Activated gamma-delta T cell (primary cell): ENCODE data around the gene TECR.
"Not testable (repeated sequence)": the region's sequence is repeated elsewhere in the genome, so short reads cannot be mapped to it uniquely, and the experiment has no call there.

Experiments used
- DNase-seq: peaks from one replicate; lab custom pipeline; 2025; lab: John Stamatoyannopoulos, UW

TECR gene

DNA sequence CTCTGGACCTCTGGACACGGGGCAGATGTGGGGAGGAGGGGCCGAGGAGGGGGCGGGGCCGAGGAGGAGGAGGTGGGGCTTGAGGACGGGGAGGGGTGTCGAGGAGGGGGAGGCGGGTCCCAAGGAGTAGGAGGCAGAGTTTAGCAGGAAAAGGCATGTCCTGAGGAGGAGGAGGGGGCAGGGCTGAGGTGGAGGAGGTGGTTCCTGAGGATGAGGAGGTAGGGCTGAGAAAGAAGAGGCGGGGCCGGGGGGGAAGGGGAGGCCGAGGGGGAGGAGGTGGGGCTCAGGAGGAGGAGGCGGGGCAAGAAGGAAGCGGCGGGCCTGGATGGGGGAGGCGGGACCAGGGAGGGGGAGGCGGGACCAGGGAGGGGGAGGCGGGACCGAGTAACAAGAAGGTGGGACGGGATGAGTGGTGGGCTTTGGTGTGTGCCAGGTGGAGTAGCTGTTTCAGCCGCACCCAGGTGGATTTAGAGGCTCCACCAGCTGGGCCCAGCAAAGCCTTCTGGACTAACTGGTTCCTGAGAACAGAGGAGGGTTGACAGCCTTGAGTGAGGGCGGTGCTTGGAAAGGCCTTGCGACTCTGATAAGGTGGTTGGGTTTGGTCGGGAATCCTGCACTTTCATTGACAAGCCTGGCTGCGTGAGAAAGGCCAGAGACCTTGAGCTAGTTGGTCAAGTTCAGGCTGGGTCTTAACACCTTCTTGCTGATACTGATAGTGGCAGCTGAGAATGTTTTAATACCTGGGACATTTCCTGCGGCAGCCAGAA lies 7.7 kb downstream of the TECR start:
- DNase-seq = no peak

DNA sequence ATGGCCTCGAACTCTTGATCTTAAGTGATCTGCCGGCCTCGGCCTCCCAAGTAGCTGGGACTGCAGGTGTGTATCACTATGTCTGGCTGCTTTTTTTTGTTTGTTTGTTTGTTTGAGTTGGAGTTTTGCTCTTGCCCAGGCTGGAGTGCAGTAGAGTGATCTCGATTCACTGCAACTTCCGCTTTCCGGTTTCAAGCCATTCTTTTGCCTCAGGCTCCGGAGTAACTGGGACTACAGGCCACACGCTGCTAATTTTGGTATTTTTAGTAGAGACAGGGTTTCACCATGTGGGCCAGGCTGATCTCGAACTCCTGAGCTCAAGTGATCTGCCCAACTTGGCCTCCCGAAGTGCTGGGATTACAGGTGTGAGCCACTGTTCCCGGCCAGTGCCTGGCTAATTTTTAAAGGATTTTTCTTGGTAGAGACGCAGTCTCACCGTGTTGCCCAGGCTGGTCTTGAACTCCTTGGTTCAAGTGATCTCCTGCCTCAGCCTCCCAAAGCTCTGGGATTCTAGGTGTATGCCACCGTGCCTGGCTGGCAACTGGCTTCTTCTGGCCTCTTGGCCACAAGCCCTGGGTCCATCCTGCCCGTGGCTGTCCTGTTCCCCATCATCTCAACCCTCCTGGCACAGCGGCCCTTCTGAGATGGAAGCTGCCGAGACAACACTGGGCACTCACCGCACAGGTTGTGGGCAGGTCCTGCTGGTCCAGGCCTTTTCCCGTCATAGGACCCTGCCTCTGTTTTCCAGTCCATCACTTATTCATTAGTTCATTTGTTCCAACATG lies 11.5 kb downstream of the TECR start:
- DNase-seq = no peak

DNA sequence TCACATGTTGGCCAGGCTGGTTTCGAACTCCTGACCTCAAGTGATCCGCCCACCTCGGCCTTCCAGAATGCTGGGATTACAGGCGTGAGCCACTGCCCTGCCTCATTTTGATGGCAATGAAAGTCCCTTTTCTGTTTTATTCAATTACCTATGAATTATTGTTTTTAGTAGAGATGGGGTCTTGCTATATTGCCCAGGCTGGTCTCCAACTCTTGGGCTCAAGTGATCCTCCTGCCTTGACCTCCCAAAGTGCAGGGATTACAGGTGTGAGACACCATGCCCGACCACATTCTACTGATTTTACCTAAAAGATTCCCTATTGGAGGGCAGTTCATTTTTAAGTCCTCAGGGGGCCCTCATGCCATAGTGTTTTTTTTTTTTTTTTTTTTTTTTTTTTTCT lies 12.6 kb downstream of the TECR start:
- DNase-seq = not testable (repeated sequence)

DNA sequence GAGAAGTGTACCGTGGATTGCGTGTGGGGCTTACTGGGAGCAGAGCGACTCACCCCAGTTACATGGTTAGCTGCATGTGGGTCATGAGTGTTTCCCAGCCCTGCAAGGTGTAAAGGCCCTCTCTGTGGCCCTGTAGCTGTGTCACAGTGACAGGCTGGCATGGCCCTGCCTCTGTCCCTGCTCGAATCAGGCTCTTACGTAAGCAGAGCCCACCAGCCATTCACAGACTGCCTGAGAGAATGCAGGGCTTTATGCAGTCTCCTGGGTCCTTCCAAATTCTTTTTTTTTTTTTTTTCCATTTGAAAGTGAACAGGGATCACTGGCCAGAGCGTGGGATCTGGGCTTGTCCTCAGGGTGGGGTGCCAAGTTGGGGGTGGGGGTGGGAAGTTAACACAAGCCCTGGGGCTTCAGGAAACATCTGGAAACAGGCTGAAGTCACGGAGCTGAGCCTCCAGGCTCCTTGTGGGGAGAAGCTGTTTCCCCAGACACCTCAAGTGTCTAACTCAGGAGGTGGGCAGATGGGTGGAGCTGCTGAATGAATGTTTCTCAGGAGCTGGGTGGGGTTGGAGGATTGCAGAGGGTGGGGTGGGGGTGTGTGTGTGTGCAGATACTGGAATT lies 13.4 kb downstream of the TECR start:
- no peak for DNase-seq

DNA sequence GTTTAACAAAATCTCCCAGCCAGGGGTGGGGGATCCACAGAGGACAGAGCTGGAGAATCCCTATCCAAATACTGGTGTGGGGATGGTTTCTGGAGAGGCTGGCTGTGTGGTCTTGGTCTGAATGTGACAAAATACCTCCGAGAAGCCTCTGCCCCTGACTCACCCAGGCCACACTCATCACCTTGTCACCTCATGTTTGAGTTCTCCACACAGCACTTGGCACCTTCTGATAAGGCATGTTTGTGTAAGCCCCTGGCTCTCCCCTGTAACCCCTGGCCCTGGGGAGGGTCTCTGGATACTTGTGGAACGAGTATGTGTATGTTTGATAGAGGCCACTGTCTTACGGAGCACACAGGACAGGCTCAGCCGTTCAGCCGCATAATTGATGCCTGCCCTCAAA lies 14.7 kb downstream of the TECR start:
- no peak for DNase-seq

DNA sequence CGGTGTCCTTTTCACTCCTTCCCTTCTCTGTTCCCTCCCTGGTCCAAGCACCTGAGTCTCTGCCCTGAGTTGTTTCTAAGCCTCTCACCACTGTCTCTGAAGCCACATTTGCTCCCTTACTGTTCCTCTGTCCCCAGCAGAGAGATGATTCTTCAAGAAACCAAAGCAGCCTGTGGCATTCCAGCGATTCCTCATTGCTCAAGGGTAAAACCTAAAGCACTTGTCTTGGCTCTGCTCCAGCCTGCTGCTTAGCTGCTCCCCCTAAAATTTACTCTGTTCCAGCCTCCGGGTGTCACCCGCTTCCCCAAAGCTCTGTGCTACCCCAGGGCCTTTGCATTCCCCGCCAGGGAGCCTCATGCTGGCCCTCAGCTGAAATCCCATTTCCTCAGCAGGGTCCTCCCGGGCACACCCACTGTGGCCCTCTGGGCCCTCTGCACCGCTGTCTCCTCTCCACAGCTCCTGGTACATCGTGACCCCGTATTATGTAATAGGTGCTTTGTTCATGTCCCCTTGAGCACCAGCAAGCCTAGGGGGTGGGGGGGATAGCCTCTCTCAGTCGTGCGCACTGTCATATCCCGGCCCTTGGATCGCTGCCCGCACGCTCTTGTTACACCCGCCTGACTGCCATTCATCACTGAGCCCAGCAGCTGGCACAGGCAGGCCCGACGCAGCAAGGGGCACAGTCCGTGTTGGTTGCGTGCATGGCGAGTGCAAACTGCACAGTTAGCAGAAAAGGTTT lies 15.8 kb downstream of the TECR start:
- no peak for DNase-seq

DNA sequence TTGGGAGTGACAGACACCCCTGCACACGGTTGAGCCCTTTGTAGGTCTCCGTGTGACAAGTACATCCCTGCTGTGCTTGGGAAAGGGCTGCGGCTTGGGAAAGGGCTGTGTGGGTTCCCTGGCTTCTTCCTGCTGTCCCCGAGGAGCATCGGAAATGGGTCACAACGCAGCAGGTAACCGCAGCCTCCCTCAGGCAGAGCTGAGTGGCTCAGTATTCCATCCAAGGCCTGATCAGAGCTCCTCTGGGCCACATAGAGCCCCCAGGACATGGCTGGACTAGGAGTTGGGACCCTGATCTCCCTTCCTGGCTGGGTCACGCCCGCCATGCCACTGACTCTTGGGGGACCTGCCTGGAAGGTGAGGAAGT lies 16.3 kb downstream of the TECR start:
- DNase-seq = no peak

DNA sequence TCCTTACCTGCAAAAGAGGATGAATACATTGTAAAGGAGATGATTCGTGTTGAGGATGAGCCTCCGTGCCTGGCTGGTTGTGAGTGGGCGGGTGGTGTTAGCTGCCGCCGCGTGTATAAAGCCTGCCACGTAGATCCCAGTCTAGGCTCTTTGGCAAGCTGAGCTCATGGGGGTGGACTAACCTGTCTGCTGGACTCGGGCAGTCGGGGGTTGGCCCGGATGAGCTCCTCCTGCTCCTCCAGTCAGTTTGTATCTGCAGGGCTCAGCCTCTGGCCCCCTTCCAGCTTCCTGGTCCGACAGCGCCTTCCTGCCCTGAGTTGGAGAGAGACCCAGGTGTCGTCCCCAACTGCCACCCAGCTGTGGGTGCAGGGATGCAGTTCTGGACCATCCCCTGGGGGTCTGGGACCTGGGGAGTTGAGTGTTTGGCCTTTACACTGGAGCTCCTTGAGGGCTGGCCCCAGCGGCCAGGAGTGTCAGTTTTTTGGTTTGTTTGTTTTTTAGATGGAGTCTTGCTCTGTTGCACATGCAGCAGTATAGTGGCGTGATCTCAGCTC lies 20.9 kb downstream of the TECR start:
- DNase-seq = no peak

DNA sequence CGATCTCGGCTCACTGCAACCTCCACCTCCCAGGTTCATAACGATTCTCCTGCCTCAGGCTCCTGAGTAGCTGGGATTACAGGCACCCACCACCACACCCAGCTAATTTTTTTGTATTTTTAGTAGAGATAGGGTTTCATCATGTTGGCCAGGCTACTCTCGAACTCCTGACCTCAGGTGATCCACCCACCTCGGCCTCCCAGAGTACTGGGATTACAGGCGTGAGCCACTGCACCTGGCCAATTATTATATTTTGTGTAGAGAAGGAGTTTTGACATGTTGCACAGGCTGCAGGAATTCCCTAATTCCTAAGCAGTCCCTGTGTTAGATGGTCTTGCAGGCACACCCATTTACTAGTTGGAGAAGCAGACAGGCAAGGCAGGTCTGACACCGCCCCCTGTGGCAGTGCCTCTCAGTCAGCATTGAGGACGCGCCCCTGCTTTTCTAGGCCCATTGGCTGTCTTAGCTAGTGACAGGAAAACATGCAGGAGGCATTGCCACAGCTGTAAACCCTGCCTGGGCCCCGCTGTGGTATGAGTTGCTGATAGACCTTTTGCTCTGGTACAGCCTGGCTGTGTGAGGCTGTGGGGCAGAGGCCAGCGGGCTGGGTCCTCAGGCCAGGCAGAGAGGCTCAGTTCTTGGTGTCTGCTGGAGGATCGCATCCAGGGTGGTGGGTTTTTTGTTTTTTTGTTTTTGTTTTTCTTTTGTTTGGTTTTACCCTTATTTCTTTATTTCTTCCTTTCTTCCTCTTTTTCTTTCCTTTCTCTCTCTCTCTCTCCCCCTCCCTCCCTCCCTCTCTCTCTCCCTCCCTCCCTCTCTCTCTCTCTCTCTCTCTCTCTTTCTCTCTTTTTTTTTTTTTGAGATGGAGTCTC lies 22.0 kb downstream of the TECR start:
- DNase-seq = not testable (repeated sequence)

DNA sequence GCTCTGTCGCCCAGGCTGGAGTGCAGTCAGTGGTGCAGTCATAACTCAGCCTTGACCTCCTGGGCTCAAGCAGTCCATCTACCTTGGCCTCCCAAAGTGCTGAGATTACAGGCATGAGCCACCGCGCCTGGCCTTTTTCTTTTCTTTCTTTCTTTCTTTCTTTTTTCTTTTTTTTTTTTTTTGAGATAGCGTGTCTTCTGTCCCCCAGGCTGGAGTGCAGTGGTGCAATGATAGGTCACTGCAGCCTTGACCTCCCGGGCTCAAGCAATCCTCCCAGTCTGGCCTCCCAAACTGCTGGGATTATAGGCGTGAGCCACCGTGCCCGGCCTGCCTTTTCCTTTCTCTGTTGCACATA lies 22.6 kb downstream of the TECR start:
- not testable (repeated sequence) for DNase-seq

DNA sequence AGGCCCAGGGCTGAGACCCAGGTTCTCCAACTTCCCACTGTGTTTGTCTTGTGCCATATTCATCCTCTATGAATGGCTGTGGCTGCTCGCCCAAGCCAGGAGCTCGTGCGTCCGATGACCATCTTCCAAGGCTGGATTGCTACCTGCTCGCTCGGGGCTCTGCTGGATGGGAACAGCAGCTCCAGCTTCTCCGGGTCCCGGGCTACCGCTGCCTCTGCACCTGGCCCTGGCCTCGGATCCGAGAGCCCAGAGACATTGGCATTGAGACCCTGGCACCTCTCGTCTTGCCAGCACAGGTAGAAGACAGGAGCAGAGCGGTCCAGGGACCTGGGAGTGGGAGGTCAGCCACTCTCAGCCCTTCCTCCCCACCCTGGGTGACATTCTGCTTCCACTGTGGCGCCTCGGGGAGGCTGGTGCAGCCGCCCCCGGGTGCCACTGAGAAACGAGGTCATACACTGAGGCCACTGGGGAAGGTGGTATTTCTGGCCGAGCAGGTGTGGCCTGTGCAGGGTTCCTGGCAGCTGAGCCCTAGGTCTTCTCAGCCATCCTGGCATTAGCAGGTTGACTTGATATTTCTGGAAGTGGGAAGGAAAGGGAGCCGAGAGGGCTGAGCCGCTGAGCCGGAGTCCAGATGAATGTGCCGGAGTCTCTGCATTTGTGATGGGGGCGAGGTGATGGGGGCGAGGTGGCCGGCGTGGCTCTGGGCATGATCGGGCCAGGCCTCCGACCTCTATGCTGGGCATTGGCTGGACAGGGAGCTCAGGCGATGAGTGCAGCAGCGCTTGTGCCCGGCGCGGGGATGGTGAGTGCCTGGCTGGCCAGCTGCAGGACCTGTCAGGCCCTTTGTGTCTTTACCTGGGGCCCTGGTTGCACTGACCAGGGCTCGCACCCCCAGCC lies 23.9 kb downstream of the TECR start:
- DNase-seq = no peak

DNA sequence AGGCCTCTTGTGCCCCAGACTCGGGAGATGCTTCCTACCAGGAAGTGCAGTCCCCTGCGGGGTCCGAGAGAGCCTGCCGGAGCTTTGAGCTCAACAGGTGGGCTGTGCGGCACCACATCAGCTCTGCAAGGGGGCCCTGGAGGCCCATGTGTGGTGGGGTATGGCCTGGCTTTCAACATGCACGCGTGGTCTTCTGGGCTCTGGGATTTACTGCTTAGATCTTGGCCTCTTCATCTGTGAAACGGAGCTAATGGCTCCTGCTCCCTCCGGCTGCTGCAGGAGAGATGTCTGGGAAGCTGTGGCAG lies 24.5 kb downstream of the TECR start:
- no peak for DNase-seq

DNA sequence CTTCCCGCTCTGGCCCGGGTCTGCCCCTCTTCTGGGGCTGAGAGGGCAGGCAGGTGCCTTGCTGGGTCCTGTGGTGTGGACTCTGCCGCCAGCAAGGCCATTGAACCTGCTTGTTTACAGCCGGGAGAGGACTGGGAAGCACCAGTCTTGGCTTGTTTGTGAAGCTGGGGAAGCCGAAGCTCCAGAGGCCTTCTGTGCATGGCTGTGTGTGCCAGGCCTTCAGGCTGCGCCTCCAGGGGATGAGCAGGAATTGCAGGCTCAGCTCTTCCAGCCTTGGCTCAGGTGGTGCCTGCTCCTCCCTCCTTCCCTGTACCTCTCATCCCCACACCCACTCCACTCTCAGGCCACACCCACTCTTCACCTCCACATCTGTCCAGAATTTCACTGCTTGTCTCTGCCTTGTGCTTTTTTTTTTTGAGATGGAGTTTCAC lies 25.0 kb downstream of the TECR start:
- DNase-seq = no peak

DNA sequence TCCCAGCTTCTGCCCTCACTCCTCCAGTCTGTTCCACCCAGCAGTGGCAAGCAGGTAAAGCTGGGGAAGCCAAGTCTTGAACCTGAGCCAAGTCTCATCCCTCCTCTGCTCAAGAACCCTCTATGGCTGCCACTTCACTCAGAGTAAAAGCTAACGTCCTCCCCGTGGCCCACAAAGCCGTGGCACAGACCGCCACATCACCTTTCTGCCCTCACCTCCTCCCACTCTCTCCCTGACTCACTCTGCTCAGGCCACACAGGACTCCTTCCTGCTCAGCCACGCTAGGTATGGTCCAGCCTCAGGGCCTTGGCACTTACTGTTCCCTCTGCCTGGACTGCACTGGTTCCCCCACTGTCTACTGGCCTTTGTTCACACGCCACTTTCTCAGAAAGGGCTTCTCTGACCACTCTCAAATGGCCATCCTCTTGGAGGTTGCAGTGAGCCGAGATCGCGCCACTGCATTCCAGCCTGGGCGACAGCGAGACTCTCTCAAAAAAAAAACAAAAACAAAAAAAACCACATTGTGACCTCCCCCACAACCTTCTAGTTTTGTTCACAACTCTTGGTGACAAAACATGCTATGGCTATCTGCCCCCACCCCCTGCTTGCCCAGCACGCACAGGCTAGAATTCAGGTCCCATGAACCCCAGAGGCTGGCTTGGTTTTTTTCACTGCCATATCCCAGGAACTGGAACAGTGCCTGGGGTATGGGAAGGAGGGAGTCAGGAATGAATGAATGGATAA lies 26.7 kb downstream of the TECR start:
- no peak for DNase-seq

DNA sequence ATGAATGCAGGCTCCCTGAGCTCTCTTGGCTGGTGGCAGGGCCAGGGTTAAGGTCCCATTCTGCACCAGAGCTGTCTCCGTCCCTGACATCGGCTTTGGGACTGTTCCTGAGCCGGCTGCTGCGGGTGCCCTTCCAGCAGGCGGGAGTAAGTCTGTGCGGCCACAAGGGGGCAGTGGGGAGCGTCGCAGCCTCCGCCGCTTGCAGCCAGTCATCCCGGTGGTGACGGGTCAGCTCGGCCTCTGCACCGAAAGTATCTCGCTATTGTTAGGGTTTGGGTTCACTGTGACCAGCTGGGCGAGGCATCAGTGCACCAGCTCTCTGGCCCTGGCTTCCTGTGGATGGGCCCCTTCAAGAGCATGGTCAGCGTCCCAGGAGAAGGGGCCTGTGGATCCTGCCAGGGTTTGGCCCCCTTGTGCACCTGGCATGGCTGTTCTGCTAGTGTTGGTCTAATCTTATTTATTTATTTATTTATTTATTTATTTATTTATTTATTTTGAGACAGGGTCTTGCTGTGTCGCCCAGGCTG lies 27.3 kb downstream of the TECR start:
- DNase-seq = peak; percentile 45

DNA sequence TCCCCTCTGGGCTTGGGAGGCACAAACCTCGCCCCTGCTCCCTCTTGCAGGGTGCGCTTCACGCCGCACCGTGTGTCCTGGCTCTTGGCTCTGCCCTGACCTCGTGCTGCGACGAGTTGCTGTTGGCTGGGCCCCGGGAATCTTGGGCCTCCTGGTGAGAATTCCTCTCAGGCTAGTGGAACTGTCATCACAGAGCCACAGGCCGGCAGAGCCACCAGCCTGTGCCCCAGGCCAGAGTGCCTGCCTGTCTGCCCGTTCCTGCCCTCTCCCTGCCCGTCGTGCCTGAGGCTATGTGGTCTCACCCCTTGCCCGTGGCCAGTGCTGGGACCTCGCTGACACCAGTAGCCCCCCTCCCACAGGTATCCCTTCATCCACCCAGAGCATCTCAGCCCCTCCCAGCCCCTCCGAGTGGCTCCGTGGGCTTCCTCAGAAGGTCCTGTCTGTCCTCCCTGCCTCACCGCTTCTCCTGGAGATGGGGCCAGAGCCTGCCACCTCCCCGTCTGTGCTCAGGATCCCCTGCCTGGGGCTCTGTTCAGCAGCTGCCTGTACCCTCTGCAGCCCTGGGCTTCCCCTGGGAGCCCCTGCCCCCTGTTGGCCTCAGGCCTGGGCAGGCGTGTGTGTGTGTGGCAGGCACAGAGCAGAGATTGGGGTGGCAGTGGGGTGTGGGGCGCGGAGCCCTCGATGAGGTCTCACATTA lies 29.1 kb downstream of the TECR start:
- no peak for DNase-seq

DNA sequence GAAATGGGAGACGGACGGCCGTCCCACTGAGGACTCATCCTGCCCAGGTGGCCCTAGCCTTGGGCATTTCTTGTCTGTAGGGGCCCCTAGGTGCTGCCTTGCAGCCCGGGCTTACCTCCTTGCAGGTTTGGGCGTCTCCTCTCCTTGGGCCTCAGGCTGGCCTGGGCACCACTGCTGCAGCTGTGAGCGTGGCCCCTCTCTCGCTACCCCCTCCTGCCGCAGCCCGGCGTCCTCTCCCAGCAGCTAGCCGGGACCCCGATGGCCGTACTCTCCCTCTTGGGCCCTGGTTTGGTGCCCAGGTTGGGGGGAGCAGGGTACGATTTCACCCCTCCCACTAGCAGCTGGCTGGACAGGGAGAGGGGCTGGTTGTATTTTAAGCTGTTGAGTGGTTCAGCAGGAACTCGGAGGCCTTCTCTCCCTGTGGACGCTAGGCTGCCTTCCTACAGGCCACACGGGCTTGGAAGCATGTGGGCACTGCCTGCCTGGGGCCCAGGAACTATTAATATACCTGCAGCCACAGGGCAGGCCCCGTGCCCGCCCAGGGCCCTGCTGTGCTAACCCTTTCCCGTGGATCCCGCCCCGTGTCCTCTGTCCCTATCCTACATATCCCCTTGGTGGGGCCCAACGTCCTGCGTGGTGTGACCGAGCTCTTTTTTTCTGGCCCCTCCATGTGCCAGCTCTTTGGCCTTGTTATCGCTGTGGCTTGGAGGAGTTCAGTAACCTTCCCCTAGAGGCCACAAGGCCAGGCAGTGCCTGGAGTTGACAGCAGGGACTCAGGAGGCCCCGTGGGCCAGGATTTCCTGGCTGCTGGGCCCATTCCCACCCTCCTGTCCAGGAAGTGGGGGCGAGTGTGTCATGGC lies 30.8 kb downstream of the TECR start:
- no peak for DNase-seq

DNA sequence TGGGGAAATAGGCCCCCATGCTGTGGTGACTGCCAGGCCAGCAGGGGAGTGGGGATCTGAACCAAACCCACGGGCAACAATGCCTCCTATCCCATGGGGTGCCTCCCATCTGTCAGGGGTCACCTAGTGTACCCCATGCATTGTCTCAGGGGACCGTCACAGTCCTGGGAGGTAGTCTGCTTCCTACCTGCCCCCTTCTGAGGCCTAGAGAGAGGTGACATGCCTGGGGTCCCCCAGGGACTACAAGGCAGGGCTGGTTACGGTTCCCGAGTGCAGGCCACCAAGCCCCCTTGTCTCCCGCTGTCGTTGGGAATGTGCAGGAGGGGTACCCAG lies 31.3 kb downstream of the TECR start:
- DNase-seq = no peak
